HCEC 1CT (cell line): ENCODE data around the gene PHACTR2.
A peak's percentile ranks its signal among the peaks of the same experiment; 100 is the strongest.

Source experiments
- DNase-seq: peaks from one replicate; pipeline ENCODE4 v3.0.0-alpha.2; 2017

Gene PHACTR2

DNA sequence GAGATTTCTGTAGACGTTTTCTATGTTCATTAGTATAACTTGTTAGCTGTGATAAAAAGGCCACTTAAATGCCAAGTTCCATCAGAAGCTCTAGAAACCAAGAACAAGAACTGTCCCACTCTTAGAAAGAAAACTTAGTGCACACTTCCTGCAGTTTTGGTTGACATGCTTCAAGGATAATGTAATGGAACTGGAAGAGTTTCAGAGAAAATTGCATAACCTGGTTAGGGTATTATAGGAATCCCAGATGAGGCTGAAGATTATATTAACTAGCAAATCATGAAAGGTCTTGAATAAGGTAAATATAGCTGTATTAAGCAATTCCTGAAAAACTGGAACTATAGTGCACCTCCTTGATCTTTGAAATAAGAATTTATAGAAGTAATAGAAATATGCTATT, 1.8 kb upstream of the PHACTR2 start:
- DNase-seq: peak; percentile 57

DNA sequence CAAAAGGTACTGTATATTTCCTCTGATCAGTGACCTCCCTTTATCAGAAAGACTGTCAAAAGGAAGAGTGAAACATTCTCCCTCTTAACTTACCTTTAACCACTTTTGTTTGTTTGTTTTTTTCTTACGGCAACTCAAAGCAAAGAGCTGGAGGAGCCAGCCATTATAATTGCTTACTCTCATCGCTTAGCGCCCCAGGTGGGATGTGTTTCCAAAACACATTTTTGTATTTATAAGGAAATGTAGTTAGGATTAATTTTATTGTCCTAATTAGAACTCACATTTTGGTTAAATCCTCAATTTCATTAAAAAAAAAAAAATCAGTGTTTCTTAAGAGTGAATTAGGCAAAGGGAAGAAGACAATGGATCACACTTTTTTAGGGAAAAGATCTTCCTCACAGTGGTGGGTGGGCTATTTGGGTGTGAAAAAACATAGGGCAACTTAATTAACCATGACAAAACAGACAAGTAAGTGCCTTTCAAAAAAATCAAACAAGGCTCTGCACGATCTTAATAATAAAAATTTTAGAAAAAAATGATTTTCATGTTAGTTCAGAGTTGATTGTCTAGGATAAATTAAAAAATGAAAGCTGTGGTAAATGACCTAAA, 1.2 kb upstream of the PHACTR2 start:
- no peak for DNase-seq

DNA sequence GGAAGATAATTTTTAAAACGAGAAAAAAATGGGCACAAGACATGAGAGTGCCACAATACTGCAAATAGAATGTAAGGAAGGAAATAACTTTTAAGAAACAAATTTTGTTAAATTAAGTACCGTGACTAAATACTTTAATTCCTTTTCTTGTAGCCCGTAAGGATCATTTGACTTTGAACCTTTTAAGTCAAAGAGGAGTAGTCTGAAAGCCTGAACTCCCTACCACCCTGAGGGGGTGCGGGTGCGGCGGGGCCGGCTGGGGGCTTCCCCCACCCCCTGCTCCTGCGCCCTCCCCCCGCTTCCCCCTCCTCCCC, 231 bp upstream of the PHACTR2 start:
- DNase-seq: no peak

DNA sequence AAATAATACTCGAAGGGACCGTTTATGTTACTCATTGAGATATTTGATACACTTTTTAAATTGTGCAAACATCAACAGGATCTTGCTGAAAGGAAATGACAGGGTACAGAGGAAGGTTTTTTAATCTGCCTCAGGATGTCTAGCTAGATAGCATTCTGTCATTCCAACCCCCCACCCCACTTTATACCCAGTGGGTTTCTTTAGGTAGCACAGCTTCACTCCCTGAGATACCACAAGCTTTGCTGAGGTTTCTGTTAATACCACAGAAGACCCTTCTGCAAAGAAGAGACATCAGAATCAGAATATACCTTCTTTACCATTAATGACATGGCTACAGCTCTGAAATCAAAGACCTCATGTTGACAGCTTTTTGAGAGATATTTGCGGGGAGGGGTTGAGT, 1.3 kb downstream of the PHACTR2 start:
- peak; percentile 47 for DNase-seq

DNA sequence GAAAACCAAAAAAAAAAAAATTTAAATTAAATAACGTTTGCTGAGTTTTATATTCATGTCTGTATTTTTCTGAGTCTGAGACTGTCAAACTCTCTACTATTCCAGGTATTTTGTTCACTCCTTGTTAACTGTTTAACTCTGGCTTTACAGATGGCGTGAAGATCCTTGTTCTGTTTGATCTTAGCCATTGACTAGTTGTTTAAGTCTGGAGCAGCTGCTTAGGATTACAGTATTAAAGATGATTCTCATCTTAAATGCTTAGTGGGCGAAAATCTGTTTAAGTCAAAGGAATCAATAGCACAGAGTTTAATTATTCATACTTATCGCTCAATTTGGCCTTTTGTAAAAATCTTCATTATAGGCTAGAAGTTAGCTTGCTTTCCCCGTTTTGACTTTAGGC, 2.4 kb downstream of the PHACTR2 start:
- DNase-seq: no peak

DNA sequence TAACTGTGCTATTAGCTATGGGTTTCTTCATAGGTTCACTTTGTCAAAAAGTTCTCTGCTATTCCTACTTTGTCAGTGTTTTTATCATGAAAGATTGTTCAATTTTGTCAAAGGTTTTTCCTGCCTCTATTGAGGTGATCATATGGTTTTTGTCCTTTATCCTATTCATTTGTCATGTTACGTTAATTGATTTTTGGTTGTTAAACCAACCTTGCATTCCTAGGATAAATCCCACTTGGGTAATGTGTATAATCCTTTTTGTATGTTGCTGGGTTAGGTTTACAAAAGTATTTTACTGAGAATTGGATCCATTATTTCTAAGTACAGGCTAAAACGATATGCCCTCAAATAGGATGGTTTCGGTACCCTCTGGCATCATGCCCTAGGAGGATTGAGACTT, 5.0 kb downstream of the PHACTR2 start:
- DNase-seq: no peak

DNA sequence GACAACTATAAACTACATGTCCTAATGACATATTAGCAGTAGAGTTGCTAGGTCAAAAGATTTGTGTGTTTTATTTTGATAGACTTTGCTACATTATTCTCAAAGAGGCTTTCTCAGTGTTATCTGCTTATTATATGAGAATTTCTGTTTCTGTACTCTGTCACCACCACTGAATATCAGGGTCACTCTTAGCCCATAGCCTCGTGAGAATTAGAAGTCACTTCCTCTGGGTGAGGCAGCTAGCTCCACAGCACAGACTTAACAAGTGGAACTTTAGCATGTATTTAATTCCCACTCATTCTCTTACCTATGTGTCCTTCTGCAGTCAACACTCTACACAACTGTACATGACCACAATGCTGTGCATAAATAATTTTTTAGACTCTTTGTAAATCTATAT, 6.7 kb downstream of the PHACTR2 start:
- no peak for DNase-seq

DNA sequence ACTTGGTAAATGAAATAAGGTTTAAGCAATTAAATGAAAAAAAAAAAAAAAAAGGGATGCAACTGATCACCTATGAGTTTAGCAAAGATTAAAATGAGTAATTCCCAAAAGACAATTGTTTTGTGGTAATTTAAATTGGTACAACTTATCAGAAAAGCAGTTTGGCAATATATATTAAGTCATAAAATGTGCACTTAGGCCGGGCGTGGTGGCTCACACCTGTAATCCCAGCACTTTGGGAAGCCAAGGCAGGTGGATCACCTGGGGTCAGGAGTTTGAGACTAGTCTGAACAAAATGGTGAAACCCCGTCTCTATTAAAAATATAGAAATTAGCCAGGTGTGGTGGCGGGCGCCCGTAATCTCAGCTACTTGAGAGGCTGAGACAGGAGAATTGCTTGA, 7.9 kb downstream of the PHACTR2 start:
- no peak for DNase-seq

DNA sequence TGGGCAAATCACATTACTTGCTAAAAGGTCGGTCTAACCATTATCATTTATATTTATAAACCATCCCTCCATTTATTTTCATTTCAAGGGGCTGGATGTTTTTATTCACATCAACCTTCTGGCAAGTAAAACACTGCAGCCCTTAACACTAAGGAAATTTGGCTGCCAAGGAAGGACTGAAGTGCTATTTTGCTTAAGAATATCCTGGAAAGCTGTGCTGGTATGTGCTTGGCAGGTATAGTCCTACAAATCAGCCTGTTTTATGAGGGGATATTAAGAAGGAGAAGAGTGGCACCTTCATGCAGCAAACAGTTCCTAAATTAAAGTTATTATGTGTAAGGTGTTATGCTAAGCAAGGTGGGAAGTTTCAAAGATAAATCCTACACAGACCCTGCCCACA, 9.8 kb downstream of the PHACTR2 start:
- DNase-seq: no peak

DNA sequence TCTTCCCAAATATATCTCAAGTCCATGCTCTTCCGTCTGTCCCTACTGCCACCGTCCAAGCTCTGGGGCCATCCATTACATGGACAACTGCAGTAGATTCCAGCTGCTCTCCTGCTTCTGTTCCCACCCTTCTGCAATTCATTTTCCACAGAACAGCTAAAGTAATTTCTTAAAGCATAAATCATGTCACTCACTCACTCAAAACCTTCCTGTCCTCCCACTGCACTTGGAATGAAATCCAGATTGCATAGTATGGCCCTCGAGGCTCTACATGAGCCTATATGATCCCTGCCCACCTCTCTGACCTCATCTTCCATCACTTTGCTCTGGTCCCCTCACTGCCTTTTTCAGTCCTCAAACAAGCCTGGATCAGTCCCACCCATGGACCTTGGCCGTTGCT, 10.9 kb downstream of the PHACTR2 start:
- DNase-seq: no peak

DNA sequence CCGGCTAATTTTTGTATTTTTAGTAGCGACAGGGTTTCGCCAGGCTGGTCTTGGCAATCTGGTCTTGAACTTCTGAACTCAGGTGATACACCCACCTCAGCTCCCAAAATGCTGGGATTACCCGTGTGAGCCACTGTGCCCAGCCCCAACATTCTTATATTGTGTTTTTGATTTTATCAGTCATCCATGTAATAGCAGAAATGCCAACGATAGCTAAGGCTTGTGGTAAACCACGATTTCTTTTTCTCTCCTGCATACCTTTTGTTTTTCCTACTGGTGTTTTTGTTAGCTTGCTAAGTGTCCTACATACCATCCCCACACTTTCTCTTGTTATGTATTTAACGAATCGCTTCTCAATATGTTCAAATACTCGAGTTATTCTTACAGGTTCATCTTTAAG, 12.1 kb downstream of the PHACTR2 start:
- no peak for DNase-seq

DNA sequence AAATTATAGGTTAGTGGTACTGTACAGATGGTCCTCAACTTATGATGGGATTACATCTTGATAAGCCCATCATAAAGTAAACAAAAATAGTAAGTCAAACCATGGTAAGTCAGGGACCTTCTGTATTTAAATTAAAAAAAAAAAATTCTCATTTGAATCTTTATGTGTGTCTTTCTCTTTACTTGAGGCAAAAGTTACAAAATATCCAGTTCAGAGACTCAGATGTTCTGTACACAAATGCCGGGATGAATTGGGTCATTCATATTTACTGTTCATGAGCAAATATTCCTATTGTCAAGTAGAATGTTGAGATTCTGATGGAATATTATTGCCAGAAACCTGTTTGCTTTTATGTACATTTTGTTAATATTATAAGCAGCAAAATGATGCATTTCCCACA, 13.4 kb downstream of the PHACTR2 start:
- no peak for DNase-seq

DNA sequence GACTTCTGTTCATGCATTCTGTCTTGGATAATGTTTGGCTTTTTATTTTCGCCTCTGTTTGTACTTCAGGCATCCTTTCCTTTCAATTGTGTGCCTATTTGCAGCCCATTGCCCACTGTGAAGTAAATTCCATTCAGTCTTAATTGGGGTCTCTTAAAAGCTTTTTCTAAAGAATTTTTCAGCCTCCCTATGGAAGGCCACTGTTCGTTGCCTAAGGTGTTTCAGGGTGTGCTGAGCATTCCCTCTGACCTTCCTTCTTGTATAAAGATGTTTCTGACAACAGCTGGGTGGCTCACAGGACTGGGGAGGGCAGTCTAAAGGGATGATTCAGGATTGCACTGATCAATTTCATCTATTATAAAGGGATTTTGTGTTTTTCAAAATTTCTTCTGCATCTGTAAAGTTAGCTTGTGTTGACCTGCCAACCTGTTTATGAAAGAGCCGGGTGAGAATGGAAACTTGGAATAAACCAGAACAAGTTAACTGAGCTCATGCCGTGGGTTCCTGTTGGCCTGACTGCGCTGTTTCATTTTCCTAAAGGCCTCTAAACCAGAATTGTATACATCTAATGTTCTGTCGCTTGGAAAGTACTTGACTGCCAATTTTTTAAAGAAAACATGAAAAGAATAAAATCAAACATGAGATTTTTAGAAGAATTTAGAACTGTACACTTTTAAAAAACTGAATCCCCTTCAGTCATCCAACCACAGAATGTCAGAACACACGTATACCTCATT, 14.3 kb downstream of the PHACTR2 start:
- DNase-seq: no peak

DNA sequence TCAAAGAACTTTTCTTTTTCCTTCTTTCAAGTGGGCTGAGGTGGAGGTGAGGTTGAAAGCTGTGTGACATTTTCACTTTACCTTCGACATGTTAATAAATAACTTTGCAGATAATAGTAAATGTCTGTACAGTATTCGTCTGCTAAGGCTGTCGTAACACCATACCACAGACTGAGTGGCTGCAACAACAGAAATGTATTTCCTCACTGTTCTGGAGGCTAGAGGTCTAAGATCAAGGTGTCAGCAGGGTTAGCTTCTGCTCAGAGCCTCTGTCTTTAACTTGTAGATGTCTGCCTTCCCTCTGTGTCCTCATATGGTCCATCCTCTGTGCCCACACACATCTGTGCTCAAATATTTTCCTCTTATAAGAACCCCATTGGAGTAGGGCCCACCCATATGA, 14.9 kb downstream of the PHACTR2 start:
- no peak for DNase-seq

DNA sequence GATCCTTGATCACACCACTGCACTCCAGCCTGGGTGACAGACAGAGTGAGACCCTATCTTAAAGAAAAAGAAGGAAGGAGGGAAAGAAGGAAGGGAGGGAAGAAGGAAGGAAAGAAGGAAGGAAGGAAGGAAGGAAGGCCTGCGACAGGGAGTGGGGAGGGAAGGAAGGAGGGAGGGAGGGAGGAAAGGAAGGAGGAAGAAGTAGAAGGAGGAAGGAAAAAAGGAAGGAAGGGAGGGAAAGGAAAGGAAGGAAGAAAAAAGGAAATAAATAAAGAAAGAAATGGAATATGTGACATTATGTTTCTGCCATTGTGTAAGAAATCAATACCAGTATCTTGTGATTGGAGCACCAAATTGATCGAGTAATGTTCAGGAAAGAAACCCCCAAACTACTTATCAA, 16.2 kb downstream of the PHACTR2 start:
- no peak for DNase-seq

DNA sequence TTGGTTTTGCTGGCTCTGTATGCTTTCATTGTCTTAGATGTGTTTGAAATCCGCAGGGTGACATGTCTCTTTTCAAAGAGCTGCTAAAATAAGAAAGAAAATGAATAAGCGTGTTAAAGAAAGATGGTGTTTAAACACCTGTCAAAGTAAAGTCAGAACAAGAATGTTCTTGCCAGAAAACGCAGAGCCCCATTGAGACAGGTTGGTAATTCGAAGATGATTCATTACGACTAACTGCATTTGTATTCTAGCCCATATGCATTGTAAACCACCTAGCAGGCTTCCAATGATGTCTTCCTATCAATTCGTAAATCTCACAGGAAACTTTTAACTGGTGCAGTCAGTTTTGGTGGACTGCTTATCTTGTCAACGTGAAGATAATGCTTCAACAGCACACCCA, 16.8 kb downstream of the PHACTR2 start:
- DNase-seq: peak; percentile 55

DNA sequence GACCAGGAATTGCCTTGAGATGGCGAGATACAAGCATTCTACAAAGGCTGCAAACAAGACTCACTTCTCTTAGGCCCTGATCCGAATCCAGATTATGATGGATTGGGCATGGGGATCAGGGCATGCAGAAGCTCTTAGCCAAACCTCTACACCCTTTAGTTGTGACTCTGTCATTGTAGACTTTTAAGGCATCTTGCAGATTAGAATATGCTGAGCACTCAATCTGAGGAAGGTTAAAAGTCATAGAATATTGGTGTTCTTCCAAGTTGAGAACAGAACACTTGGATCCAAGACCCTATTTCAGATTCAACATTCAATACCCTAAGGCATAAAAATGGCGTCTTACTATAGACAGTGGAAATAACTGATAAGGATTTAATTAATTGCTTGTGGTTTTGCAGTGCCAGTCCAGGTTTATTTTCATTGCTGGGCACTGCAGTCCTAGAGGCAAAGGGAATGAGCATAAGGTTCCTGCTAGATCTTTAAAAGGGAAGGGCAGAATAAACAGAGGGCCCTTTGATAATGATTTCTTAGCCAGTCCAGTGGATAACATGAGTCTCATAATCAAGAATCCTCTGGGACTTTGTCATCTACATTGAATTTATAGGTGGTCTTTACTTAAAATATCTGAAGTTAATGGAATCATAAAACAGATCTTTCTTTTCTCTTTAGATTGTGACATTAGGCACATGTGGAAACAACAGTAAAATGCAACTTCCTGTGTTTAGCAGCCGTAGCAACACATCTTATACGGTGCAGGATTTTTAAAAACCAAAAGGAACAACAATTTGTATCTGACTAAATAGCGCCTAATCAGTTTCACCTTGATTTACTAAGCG, 17.6 kb downstream of the PHACTR2 start:
- no peak for DNase-seq

DNA sequence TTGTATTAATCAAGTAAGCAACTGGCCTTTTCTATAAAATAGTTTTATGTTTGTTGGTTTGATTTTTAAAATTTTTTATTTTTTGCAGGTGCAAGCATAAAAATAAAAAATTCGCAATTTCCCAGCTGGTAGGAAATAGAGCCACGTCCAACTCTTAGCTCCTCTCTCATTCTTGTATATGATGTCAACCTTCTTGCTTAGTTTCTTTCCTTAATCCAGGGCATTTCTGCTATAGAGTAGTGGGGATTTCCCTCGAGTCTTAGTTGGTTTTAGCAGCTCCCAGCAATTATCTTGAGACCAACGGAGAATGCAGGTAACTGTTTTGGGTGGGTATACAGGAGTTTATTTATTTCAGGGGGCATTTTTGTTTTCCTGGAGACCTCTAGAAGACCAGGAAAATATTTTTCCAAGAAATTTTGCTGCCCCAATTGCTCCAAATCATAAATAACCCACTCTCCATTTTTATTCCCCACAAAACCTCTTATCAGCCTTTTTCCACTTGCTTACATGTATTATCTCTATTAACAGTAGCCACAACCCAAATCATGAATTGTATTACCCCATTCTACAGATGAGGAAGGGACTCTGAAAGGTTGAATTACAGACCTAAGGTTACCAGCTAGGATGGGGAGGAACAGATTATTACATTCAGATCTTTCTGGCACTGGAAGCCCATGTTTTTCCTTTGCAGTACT, 18.4 kb downstream of the PHACTR2 start:
- no peak for DNase-seq

DNA sequence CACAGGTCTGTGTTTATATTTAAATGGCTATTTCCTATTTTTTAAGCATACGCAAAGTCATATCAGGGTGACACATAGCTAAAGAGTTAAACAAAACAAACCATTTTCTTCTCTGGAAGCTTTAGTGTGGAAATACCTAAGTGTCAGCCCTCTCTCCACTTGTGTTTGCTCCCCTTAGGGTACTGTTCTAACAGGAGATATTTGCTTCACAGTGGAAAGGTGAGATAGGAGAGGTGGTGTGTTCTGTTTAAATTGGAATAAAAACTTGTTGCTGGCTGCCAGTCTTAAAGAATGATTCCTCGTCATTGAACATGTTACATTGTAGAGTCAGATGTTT, 18.9 kb downstream of the PHACTR2 start:
- peak; percentile 44 for DNase-seq

DNA sequence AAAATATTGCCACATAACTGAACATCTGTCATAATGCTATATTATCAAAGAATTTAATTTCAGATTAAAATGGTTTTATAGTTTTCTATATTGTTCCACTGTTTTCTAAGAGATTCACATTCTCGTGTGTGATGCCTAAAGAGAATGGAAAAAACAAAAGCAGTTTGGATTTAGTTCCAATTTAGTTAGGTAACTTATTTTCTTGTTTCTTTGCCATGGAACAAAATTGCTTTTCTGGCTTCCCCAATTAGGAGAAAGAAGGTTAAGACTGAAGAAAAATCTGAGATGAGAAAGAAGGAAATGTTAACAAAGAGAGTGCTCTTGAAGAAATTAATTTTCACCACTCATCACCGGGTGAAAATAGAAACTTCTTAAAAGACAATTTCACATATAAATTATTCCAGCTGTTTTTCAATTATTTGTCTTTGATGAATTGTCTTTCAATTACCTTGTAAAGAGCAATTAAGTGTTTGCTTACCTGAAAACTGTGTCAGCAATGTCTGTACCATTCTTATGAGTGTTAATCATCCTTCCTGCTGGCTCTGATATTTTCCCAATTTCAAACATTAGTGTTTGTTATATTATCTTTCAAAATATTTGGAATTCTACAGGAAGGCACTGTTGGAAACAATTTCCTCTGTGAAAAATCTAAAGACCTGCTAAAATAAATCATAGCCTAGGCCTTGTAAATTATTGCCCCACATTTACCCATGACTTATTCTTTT, 19.5 kb downstream of the PHACTR2 start:
- peak; percentile 17 for DNase-seq

DNA sequence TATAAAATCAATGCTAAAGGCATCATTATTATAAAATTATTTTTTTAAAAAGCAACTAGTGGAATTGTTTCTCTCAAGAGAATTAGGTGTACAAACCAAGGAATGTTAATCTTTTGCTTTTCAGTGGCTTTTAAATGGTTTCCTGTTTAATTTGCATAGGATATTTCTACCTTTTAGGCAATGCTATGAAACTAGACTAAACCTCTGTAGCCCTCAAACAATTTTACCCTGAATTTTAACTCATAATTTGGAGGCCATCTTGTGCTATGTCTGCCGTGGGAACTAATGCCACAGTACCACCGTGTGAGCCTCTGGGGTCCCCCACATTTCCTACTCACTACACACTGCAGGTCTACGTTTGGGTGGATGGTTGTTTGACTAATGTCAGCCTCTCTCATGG, 20.6 kb downstream of the PHACTR2 start:
- no peak for DNase-seq

DNA sequence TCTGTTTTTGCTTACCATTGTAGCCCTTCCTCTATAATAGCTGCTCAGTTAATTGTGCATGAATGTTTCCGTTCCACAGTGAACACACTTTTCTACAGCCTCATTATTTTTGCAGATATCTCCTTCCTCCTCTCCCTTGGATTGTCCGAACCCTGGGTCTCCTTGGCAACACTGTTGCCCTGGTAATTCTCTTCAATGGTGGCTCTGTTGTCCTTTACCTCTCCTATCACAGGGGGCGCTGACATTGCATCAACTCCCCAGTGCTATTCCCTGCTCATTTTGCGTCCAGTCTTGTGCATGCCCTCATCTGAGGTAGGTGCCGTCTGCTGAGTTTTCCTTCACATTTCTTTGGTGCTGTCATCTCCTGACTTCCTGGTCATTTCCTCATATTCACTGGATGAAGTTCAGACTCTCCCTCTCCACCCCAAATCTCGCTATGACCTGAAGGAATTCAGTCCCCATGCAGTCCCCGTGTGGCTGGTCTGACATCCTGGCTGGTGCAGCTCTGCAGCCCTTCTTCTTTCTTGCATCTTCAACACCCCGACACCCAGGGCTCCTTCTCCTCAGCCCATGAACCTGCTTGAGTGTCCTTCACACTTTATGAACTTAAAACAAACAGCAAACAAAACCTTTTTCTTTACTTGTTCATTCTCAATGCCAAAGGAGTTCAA, 21.1 kb downstream of the PHACTR2 start:
- DNase-seq: no peak

DNA sequence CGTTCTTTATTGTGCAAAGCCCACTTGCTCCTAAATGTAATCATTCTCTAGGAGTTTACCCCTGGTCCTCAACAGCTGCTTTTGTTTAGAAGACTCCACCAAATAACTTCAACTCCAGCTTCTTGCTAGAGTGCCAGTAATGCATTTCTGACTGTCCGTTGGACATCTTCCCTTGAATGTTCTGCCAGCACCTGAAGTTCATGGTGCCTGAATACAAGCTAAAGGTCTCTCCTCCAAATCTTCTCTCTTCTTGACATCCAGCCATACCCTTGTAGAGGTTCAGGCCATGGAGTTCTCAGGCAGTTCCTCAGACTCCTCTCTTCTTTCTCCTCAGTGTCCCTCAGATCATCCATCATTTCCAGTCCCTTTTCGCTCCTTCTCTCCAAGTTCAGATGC, 21.7 kb downstream of the PHACTR2 start:
- no peak for DNase-seq
